Endothelial cell of umbilical vein (primary cell): ENCODE data around the gene ALLC. TPM values are rescaled to one million over a fixed set of nuclear protein-coding genes. Genes with fewer than 3 reads are reported as not detected.

ENCODE experiments used
- BruUV-seq: library from RNA; stranded (reverse); fragments of 400-500 nt; replicated peaks from 2 replicates; lab custom pipeline; 2021; lab: Mats Ljungman, UMichigan
- CTCF ChIA-PET: fragments of 300-600, 350-600 bp; sonication (Branson Sonifier 250); formaldehyde crosslinking; loops from one replicate; lab custom pipeline; 2021; ENCODE audit warnings: antibody characterized with exemption, inconsistent platforms; lab: Charles Lee
- POLR2A ChIA-PET: fragments of 300-600, 350-600 bp; sonication (Branson Sonifier 250); formaldehyde crosslinking; loops from one replicate; lab custom pipeline; 2021; ENCODE audit warnings: antibody characterized with exemption, inconsistent platforms; lab: Charles Lee
- DNase-seq: peaks from one replicate; pipeline ENCODE4 v3.0.0-alpha.2; 2011; ENCODE audit warnings: low read depth, low spot score
- FAIRE-seq: peaks from 2 replicates; lab custom pipeline; 2011; peaks lifted over from hg19 to GRCh38; lab: Jason Lieb, UNC
- H2AFZ ChIP-seq: 2 replicates; pipeline ENCODE4 v1.6.0; 2012; ENCODE audit warnings: low read depth, low read length, control low read depth, inconsistent platforms
- H3K27ac ChIP-seq: 2 replicates; pipeline ENCODE4 v1.5.1; 2011; ENCODE audit warnings: low read depth, mild to moderate bottlenecking, control low read depth, low read length, moderate library complexity; ENCODE audit not compliant: insufficient read depth
- H3K27me3 ChIP-seq, 2 experiments: 2 replicates each; pipeline versions ENCODE4 v1.6.0 to v1.6.1; 2011; ENCODE audit warnings: low read length in 2 of 2, mixed read lengths in 1 of 2; ENCODE audit not compliant: control insufficient read depth in 2 of 2, insufficient read depth in 2 of 2
- H3K36me3 ChIP-seq, 2 experiments: 2 replicates in 1 of 2; 3 replicates in 1 of 2; pipeline ENCODE4 v1.5.1; 2011; ENCODE audit warnings: low read length in 2 of 2, mild to moderate bottlenecking in 1 of 2, moderate library complexity in 1 of 2; ENCODE audit not compliant: control insufficient read depth in 2 of 2, insufficient read depth in 2 of 2; ENCODE audit errors: extremely low read depth in 1 of 2
- H3K4me1 ChIP-seq: 3 replicates; pipeline ENCODE4 v1.5.1; 2011; ENCODE audit warnings: mild to moderate bottlenecking, low read length; ENCODE audit not compliant: control insufficient read depth, insufficient read depth; ENCODE audit errors: extremely low read depth
- H3K4me2 ChIP-seq: 2 replicates; pipeline ENCODE4 v1.6.1; 2011; ENCODE audit warnings: low read length, control low read depth, mixed read lengths; ENCODE audit not compliant: insufficient read depth
- H3K4me3 ChIP-seq, 3 experiments: fragments of 200-600 bp in 1 of 3; sonication (generic), shearing (Covaris generic) in 1 of 3; replicated peaks in 1 of 3; 2 replicates each; pipeline ENCODE4 v1.5.1; 2011 to 2016; ENCODE audit warnings: control low read depth in 3 of 3, low read length in 3 of 3, mild to moderate bottlenecking in 2 of 3, inconsistent platforms in 1 of 3, low read depth in 1 of 3, moderate library complexity in 1 of 3; ENCODE audit not compliant: insufficient read depth in 1 of 3
- H3K79me2 ChIP-seq: 2 replicates; pipeline ENCODE4 v1.6.0; 2012; ENCODE audit warnings: low read length, inconsistent platforms; ENCODE audit not compliant: control insufficient read depth, insufficient read depth
- H3K9ac ChIP-seq: replicated peaks from 2 replicates; pipeline ENCODE3; 2011; ENCODE audit warnings: low read length, control low read depth; ENCODE audit not compliant: insufficient read depth; ENCODE audit errors: extremely low read depth
- H3K9me1 ChIP-seq: replicated peaks from 3 replicates; pipeline ENCODE4 v1.6.0; 2011; ENCODE audit warnings: mild to moderate bottlenecking, low read length; ENCODE audit not compliant: control insufficient read depth, insufficient read depth; ENCODE audit errors: extremely low read depth
- H3K9me3 ChIP-seq: replicated peaks from 2 replicates; pipeline ENCODE4 v1.5.1; 2012; ENCODE audit warnings: low read length, inconsistent platforms; ENCODE audit not compliant: control insufficient read depth, insufficient read depth
- H4K20me1 ChIP-seq: replicated peaks from 2 replicates; pipeline ENCODE3; 2011; ENCODE audit warnings: mild to moderate bottlenecking, low read length; ENCODE audit not compliant: control insufficient read depth, insufficient read depth; ENCODE audit errors: extremely low read depth
- EZH2 ChIP-seq: IDR thresholded peaks from 2 replicates; pipeline ENCODE4 v1.6.1; 2012; ENCODE audit warnings: borderline replicate concordance, low read depth, mild to moderate bottlenecking, moderate library complexity, low read length, inconsistent platforms; ENCODE audit not compliant: severe bottlenecking
- FOS ChIP-seq: IDR thresholded peaks from 2 replicates; pipeline ENCODE4 v1.6.1; 2011; ENCODE audit warnings: mild to moderate bottlenecking, low read length, moderate library complexity, borderline replicate concordance; ENCODE audit not compliant: insufficient read depth
- GATA2 ChIP-seq: IDR thresholded peaks from 2 replicates; pipeline ENCODE4 v1.7.0; 2011; ENCODE audit warnings: low read depth, mild to moderate bottlenecking, moderate library complexity, mixed read lengths, low read length; ENCODE audit not compliant: insufficient read length, insufficient read depth
- JUN ChIP-seq: IDR thresholded peaks from 2 replicates; pipeline ENCODE4 v1.6.1; 2011; ENCODE audit warnings: borderline replicate concordance, low read depth; ENCODE audit not compliant: insufficient read length, insufficient read depth
- MYC ChIP-seq: IDR thresholded peaks from one replicate; pipeline ENCODE4 v1.6.1; 2011; ENCODE audit warnings: mild to moderate bottlenecking, low read depth, low read length
- POLR2A ChIP-seq: IDR thresholded peaks from 2 replicates; pipeline ENCODE4 v1.6.1; 2012; ENCODE audit warnings: low read depth, mild to moderate bottlenecking, control low read depth, low read length
- POLR2AphosphoS5 ChIP-seq: IDR thresholded peaks from 2 replicates; pipeline ENCODE4 v1.6.1; 2012; ENCODE audit warnings: low read depth, mild to moderate bottlenecking, control low read depth, low read length, moderate library complexity; ENCODE audit not compliant: insufficient read depth
- dilution Hi-C: fragments of 300-500 bp; cut with MboI; formaldehyde crosslinking; loops from one replicate; pipeline ENCODE4 v1.15.0; 2019; ENCODE audit warnings: low sequenced_read_pairs; ENCODE audit not compliant: extremely low pct_ligation_motif_present
- intact Hi-C: fragments of 100-400 bp; cut with micrococcal nuclease; formaldehyde crosslinking; loops from one replicate; pipeline ENCODE4 v1.10.0; 2022
- polyA plus RNA-seq, 4 experiments: library from polyadenylated mRNA; depleted of rRNA in 3 of 4; stranded (reverse) in 3 of 4; unstranded in 1 of 4; fragments of >200 nt; gene quantifications; 2 replicates each; pipeline versions ENCODE4 v1.2.1 to v1.2.3, GENCODE V29; 2011 to 2012; ENCODE audit warnings: missing spikeins in 1 of 4
- total RNA-seq: library from RNA; stranded (reverse); gene quantifications from 2 replicates; pipeline ENCODE4 v1.2.3, GENCODE V29; 2021
- TF ChIP-seq, protein P1 (sequence below), 2 donors: IDR thresholded peaks; 1 replicate in 1 of 2; 2 replicates in 1 of 2; pipeline ENCODE4 v1.5.1; 2011; ENCODE audit warnings: low read length in 2 of 2, mild to moderate bottlenecking in 2 of 2, moderate library complexity in 2 of 2, control low read depth in 1 of 2, inconsistent platforms in 1 of 2, low read depth in 1 of 2; ENCODE audit not compliant: insufficient read depth in 1 of 2; ENCODE audit errors: extremely low read depth in 1 of 2
- TF ChIP-seq, protein P2 (sequence below): IDR thresholded peaks from 2 replicates; pipeline ENCODE4 v1.6.1; 2011; ENCODE audit not compliant: insufficient read depth, insufficient read length

Gene ALLC
- total and polyA plus RNA-seq, 2 donors (not counting 3 experiments of a cell fraction or from before 2014, with no cell fraction given), result not detected

DNA sequence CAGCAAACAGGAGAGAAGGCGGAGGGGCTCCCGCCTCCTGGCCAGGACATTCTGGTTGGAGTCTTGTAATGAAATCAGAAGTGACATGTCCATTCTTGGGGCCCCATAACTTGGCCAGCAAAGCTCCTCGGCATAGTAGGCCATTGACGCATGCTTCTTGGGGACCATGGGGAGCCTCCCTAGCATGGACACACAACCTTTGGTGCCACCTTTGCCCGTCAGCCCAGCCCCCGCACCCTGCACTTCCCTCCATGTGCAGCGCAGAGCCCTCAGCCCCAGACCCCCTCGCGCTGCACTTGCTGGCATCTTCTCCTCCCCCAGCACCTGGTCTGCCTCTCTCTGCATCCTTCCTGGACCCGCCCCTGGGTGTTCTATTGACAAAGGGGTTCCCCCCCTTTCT, 68.5 kb downstream of the ALLC start:
- Histone ChIP-seq H4K20me1 (no peaks in the 10 kb centered on the region), H3K4me2 (no peak overlapping the region), H3K79me2 (no peaks in the 10 kb centered on the region), H3K4me3 (no peak overlapping the region), H3K9me3 (no peaks in the 10 kb centered on the region), H3K36me3 (no peaks in the 10 kb centered on the region), H3K4me1 (peaks cover 4% of the 10 kb centered on the region), H3K9me1 (no peaks in the 10 kb centered on the region), H3K27me3 (no peaks in the 10 kb centered on the region), H2AFZ (no peak overlapping the region), H3K27ac (no peak overlapping the region), H3K9ac (no peak overlapping the region)
- DNase-seq, result no peak
- TF ChIP-seq, protein P1, sequence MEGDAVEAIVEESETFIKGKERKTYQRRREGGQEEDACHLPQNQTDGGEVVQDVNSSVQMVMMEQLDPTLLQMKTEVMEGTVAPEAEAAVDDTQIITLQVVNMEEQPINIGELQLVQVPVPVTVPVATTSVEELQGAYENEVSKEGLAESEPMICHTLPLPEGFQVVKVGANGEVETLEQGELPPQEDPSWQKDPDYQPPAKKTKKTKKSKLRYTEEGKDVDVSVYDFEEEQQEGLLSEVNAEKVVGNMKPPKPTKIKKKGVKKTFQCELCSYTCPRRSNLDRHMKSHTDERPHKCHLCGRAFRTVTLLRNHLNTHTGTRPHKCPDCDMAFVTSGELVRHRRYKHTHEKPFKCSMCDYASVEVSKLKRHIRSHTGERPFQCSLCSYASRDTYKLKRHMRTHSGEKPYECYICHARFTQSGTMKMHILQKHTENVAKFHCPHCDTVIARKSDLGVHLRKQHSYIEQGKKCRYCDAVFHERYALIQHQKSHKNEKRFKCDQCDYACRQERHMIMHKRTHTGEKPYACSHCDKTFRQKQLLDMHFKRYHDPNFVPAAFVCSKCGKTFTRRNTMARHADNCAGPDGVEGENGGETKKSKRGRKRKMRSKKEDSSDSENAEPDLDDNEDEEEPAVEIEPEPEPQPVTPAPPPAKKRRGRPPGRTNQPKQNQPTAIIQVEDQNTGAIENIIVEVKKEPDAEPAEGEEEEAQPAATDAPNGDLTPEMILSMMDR (IDR thresholded peaks at IDR 0.05; ENCODE audit: extremely low read depth in 1 of 2, insufficient read depth in 1 of 2, low read depth in 1 of 2, low read length in 2 of 2), result no peak
- TF ChIP-seq GATA2, result no peak
- no peak for TF ChIP-seq JUN
- TF ChIP-seq FOS, result no peak
- TF ChIP-seq MYC, result no peak
- no peak for TF ChIP-seq POLR2AphosphoS5
- TF ChIP-seq EZH2, result no peak
- no peak for TF ChIP-seq POLR2A
- TF ChIP-seq, protein P2, sequence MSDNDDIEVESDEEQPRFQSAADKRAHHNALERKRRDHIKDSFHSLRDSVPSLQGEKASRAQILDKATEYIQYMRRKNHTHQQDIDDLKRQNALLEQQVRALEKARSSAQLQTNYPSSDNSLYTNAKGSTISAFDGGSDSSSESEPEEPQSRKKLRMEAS, result no peak
- FAIRE-seq, result no peak
- BruUV-seq, result no TSS peak
- ChIA-PET POLR2A (no interaction called here), CTCF (interaction anchor here (2.0 to 5.0 kb wide), 3 partner anchors 54 to 1036 kb away, joined by 21 to 49 read pairs (median 40); no protein-coding TSS in a partner anchor)
- dilution Hi-C loops (no loop called here), intact Hi-C loops (loop anchor here (5.0 kb wide), 1 partner anchor 1036 kb away; no protein-coding TSS in a partner anchor)
